SK-N-SH treated with all-trans-retinoic acid at 6 μM for 48 hours (cell line): ENCODE data around the gene ZNF385B.

Experiments used
- ATAC-seq: fragments of 200-7000 bp; cut with Tn5 transposase; 3 replicates; pipeline ENCODE4 v1.9.1; 2020; ENCODE audit warnings: mild to moderate bottlenecking, moderate library complexity
- ARNTL ChIP-seq: fragments of 450-650 bp; formaldehyde crosslinking; IDR thresholded peaks from 2 replicates; pipeline ENCODE4 v1.5.0; 2020; ENCODE audit warnings: low read depth, mild to moderate bottlenecking, moderate library complexity, borderline replicate concordance
- BACH2 ChIP-seq: fragments of 250-450 bp; sonication (Bioruptor Pico); IDR thresholded peaks from 2 replicates; pipeline ENCODE4 v1.9.0; 2021; ENCODE audit warnings: mild to moderate bottlenecking, borderline replicate concordance
- CSDC2 ChIP-seq: fragments of 250-450 bp; sonication (Bioruptor Pico); IDR thresholded peaks from 2 replicates; pipeline ENCODE4 v1.5.0; 2020; ENCODE audit warnings: mild to moderate bottlenecking, moderate library complexity
- ESRRG ChIP-seq: fragments of 250-450 bp; sonication (Bioruptor Pico); IDR thresholded peaks from 2 replicates; pipeline ENCODE4 v1.6.1; 2021; ENCODE audit warnings: mild to moderate bottlenecking
- GLIS3 ChIP-seq: fragments of 250-450 bp; sonication (Bioruptor Pico); IDR thresholded peaks from 2 replicates; pipeline ENCODE4 v1.5.0; 2020; ENCODE audit warnings: mild to moderate bottlenecking, moderate library complexity
- ISL1 ChIP-seq: fragments of 250-450 bp; sonication (Bioruptor Pico); IDR thresholded peaks from 2 replicates; pipeline ENCODE4 v2.1.2; 2022; ENCODE audit warnings: mild to moderate bottlenecking, moderate library complexity
- OSR1 ChIP-seq: fragments of 250-450 bp; sonication (Bioruptor Pico); IDR thresholded peaks from 2 replicates; pipeline ENCODE4 v1.8.0; 2022; ENCODE audit warnings: moderate library complexity, mild to moderate bottlenecking, inconsistent platforms
- PPARA ChIP-seq: fragments of 250-450 bp; sonication (Bioruptor Pico); IDR thresholded peaks from 2 replicates; pipeline ENCODE4 v1.5.0; 2020; ENCODE audit warnings: mild to moderate bottlenecking, borderline replicate concordance
- RARB ChIP-seq: fragments of 250-450 bp; sonication (Bioruptor Pico); IDR thresholded peaks from 2 replicates; pipeline ENCODE4 v1.8.0; 2021; ENCODE audit warnings: mild to moderate bottlenecking, moderate library complexity
- SNAI2 ChIP-seq: fragments of 250-450 bp; sonication (Bioruptor Pico); IDR thresholded peaks from 2 replicates; pipeline ENCODE4 v1.5.0; 2020; ENCODE audit warnings: mild to moderate bottlenecking, moderate library complexity
- TCF4 ChIP-seq: fragments of 250-450 bp; sonication (Bioruptor Pico); IDR thresholded peaks from 2 replicates; pipeline ENCODE4 v1.8.0; 2021; ENCODE audit warnings: mild to moderate bottlenecking, moderate library complexity, borderline replicate concordance
- TOX ChIP-seq: fragments of 250-450 bp; sonication (Bioruptor Pico); IDR thresholded peaks from 2 replicates; pipeline ENCODE4 v1.8.0; 2021; ENCODE audit warnings: mild to moderate bottlenecking, moderate library complexity, borderline replicate concordance
- ZC3H10 ChIP-seq: fragments of 250-450 bp; sonication (Bioruptor Pico); IDR thresholded peaks from 2 replicates; pipeline ENCODE4 v1.5.1; 2021; ENCODE audit warnings: mild to moderate bottlenecking, moderate library complexity
- ZFP3 ChIP-seq: fragments of 250-450 bp; sonication (Bioruptor Pico); IDR thresholded peaks from 2 replicates; pipeline ENCODE4 v1.5.0; 2020; ENCODE audit warnings: mild to moderate bottlenecking, moderate library complexity
- ZFP30 ChIP-seq: fragments of 450-650 bp; formaldehyde crosslinking; IDR thresholded peaks from 2 replicates; pipeline ENCODE4 v1.5.0; 2022; ENCODE audit warnings: mild to moderate bottlenecking, moderate library complexity
- ZNF565 ChIP-seq: fragments of 450-650 bp; formaldehyde crosslinking; conservative IDR thresholded peaks from 2 replicates; pipeline ENCODE4 v1.5.0; 2020; ENCODE audit warnings: low read depth, mild to moderate bottlenecking, moderate library complexity
- ZNF70 ChIP-seq: fragments of 450-650 bp; formaldehyde crosslinking; IDR thresholded peaks from 2 replicates; pipeline ENCODE4 v1.5.0; 2020; ENCODE audit warnings: mild to moderate bottlenecking, moderate library complexity
- ZNF8 ChIP-seq: fragments of 450-650 bp; formaldehyde crosslinking; IDR thresholded peaks from 2 replicates; pipeline ENCODE4 v1.5.0; 2020; ENCODE audit warnings: mild to moderate bottlenecking, moderate library complexity
- TF ChIP-seq, protein P1 (sequence below): fragments of 250-450 bp; sonication (Bioruptor Pico); IDR thresholded peaks from 2 replicates; pipeline ENCODE4 v1.8.0; 2020; ENCODE audit warnings: mild to moderate bottlenecking, moderate library complexity, borderline replicate concordance
- TF ChIP-seq, protein P2 (sequence below): fragments of 250-450 bp; sonication (Bioruptor Pico); IDR thresholded peaks from 2 replicates; pipeline ENCODE4 v1.5.1; 2020; ENCODE audit warnings: low read depth, mild to moderate bottlenecking, moderate library complexity
- TF ChIP-seq, protein P3 (sequence below): fragments of 250-450 bp; sonication (Bioruptor Pico); IDR thresholded peaks from 2 replicates; pipeline ENCODE4 v1.5.1; 2021; ENCODE audit warnings: mild to moderate bottlenecking, moderate library complexity
- TF ChIP-seq, protein P4 (sequence below): fragments of 250-450 bp; sonication (Bioruptor Pico); IDR thresholded peaks from 2 replicates; pipeline ENCODE4 v1.8.0; 2021; ENCODE audit warnings: low read depth, mild to moderate bottlenecking, moderate library complexity, borderline replicate concordance

Gene ZNF385B

DNA sequence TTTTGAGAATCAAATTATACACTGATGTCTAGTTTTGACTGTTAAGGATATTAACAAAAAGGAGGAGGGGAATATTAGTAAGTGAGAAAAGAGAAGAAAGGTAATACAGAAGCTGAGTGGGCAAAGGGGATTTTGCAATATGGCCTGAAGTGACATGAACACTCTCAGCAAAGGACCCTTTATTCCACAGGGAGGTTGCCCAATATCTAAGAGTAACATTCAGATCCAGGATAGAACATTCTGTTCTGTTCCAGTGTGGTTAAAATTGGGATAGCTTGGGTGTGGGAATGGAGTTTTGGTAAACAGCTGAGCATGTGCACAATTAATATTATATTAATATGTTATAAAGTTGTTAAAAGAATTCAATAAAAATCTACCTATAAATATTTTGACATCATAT lies 120.1 kb downstream of the ZNF385B start:
- ATAC-seq, result no peak
- TF ChIP-seq ZNF8 (CRISPR knock-in tag) (no peak), ISL1 (CRISPR knock-in tag) (no peak), RARB (CRISPR knock-in tag) (no peak), OSR1 (CRISPR knock-in tag) (no peak), ZNF70 (CRISPR knock-in tag) (no peak)

DNA sequence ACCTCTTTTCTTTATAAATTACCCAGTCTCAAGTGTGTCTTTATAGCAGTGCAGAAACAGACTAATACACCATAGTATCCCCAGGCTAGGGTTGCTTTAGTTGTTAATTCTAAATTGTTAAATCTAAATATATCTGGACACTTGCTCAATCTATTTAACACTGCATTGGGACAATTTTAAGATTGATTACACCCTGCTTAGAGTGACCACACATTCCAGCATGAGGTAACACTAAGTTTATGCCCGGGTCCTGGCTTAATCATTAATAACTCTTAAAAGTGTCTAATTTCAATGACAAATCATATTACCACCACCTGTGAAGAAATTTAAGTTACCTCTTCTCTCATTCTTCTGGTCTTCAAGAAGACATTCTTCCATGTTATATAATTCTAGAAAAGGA lies 131.4 kb downstream of the ZNF385B start:
- ATAC-seq, result no peak
- TF ChIP-seq, protein P1, sequence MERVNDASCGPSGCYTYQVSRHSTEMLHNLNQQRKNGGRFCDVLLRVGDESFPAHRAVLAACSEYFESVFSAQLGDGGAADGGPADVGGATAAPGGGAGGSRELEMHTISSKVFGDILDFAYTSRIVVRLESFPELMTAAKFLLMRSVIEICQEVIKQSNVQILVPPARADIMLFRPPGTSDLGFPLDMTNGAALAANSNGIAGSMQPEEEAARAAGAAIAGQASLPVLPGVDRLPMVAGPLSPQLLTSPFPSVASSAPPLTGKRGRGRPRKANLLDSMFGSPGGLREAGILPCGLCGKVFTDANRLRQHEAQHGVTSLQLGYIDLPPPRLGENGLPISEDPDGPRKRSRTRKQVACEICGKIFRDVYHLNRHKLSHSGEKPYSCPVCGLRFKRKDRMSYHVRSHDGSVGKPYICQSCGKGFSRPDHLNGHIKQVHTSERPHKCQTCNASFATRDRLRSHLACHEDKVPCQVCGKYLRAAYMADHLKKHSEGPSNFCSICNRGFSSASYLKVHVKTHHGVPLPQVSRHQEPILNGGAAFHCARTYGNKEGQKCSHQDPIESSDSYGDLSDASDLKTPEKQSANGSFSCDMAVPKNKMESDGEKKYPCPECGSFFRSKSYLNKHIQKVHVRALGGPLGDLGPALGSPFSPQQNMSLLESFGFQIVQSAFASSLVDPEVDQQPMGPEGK (CRISPR knock-in tag), result no peak
- no peak for TF ChIP-seq ZNF565 (CRISPR knock-in tag)
- no peak for TF ChIP-seq CSDC2
- no peak for TF ChIP-seq ARNTL
- TF ChIP-seq ZC3H10, result no peak
- TF ChIP-seq, protein P2, sequence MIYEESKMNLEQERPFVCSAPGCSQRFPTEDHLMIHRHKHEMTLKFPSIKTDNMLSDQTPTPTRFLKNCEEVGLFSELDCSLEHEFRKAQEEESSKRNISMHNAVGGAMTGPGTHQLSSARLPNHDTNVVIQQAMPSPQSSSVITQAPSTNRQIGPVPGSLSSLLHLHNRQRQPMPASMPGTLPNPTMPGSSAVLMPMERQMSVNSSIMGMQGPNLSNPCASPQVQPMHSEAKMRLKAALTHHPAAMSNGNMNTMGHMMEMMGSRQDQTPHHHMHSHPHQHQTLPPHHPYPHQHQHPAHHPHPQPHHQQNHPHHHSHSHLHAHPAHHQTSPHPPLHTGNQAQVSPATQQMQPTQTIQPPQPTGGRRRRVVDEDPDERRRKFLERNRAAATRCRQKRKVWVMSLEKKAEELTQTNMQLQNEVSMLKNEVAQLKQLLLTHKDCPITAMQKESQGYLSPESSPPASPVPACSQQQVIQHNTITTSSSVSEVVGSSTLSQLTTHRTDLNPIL, result no peak
- no peak for TF ChIP-seq ZNF8 (CRISPR knock-in tag)
- TF ChIP-seq RARB (CRISPR knock-in tag), result no peak
- TF ChIP-seq SNAI2 (CRISPR knock-in tag), result no peak
- TF ChIP-seq TOX (CRISPR knock-in tag), result no peak
- TF ChIP-seq GLIS3 (CRISPR knock-in tag), result no peak
- TF ChIP-seq, protein P3, sequence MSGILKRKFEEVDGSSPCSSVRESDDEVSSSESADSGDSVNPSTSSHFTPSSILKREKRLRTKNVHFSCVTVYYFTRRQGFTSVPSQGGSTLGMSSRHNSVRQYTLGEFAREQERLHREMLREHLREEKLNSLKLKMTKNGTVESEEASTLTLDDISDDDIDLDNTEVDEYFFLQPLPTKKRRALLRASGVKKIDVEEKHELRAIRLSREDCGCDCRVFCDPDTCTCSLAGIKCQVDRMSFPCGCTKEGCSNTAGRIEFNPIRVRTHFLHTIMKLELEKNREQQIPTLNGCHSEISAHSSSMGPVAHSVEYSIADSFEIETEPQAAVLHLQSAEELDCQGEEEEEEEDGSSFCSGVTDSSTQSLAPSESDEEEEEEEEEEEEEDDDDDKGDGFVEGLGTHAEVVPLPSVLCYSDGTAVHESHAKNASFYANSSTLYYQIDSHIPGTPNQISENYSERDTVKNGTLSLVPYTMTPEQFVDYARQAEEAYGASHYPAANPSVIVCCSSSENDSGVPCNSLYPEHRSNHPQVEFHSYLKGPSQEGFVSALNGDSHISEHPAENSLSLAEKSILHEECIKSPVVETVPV (CRISPR knock-in tag), result no peak
- TF ChIP-seq ZFP30, result no peak
- no peak for TF ChIP-seq OSR1 (CRISPR knock-in tag)
- no peak for TF ChIP-seq TCF4 (CRISPR knock-in tag)
- no peak for TF ChIP-seq ISL1 (CRISPR knock-in tag)
- TF ChIP-seq, protein P4, sequence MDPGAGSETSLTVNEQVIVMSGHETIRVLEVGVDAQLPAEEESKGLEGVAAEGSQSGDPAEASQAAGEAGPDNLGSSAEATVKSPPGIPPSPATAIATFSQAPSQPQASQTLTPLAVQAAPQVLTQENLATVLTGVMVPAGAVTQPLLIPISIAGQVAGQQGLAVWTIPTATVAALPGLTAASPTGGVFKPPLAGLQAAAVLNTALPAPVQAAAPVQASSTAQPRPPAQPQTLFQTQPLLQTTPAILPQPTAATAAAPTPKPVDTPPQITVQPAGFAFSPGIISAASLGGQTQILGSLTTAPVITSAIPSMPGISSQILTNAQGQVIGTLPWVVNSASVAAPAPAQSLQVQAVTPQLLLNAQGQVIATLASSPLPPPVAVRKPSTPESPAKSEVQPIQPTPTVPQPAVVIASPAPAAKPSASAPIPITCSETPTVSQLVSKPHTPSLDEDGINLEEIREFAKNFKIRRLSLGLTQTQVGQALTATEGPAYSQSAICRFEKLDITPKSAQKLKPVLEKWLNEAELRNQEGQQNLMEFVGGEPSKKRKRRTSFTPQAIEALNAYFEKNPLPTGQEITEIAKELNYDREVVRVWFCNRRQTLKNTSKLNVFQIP, result no peak
- no peak for TF ChIP-seq ZFP3 (CRISPR knock-in tag)

DNA sequence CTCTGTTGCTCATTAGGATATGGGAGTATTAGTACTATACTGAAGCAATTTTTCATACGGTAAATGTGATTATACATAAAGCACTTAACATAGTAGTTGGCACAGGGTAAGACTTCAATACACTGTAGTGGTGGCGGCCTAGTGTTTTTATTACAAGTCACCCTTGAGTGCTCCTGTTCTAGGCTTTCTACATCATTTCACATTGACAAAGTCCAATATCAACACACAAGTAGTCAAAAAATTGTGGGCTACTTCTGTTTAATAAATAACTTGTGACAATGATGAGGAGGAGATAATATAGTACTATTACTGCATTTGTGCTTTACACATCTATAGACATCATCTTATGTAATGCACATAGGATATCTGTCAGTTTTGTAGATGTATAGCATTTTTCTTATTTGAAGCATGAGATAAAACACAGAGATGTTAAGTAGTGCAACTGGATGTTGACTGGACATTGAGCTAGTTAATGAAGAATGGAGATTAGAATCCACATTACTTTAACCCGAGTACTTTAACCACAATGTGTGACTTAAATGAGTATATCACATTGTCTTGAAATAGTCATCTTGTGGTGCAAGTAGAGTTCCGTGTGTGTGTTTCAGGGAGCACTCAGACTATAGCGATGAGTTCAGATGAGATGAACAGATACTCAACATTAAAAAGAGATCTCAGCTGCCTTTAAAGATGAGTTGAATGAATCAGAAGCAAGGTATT lies 134.8 kb downstream of the ZNF385B start:
- no peak for ATAC-seq
- TF ChIP-seq ZFP3 (CRISPR knock-in tag), result no peak
- TF ChIP-seq, protein P3 (CRISPR knock-in tag), result no peak
- TF ChIP-seq, protein P4, result no peak
- TF ChIP-seq CSDC2, result no peak
- TF ChIP-seq TOX (CRISPR knock-in tag), result no peak
- TF ChIP-seq GLIS3 (CRISPR knock-in tag), result no peak
- no peak for TF ChIP-seq OSR1 (CRISPR knock-in tag)
- TF ChIP-seq ZNF70 (CRISPR knock-in tag), result no peak
- TF ChIP-seq ESRRG, result no peak
- TF ChIP-seq ISL1 (CRISPR knock-in tag), result no peak
- TF ChIP-seq ZNF565 (CRISPR knock-in tag), result no peak
- no peak for TF ChIP-seq PPARA (CRISPR knock-in tag)
- TF ChIP-seq, protein P1 (CRISPR knock-in tag), result no peak
- no peak for TF ChIP-seq BACH2 (CRISPR knock-in tag)
